Kidney epithelial cell (primary cell): Measurements from ENCODE around the gene SPACA5. TPM values are rescaled to one million over a fixed set of nuclear protein-coding genes. Genes with fewer than 3 reads are reported as not detected.
"Not testable (repeated sequence)": the region's sequence is repeated elsewhere in the genome, so short reads cannot be mapped to it uniquely, and the experiment has no call there.

Experiments used
- DNase-seq: peaks from one replicate; pipeline ENCODE4 v3.0.0-alpha.2; 2010; ENCODE audit warnings: low read depth
- H3K27me3 ChIP-seq: 2 replicates; pipeline ENCODE4 v1.6.0; 2011; ENCODE audit warnings: low read length; ENCODE audit not compliant: control insufficient read depth, insufficient read depth
- H3K36me3 ChIP-seq: 2 replicates; pipeline ENCODE4 v1.5.1; 2011; ENCODE audit warnings: low read length; ENCODE audit not compliant: control insufficient read depth, insufficient read depth
- H3K4me3 ChIP-seq: 2 replicates; pipeline ENCODE4 v1.5.1; 2011; ENCODE audit warnings: low read depth, mild to moderate bottlenecking, control low read depth, low read length
- CTCF ChIP-seq: IDR thresholded peaks from 2 replicates; pipeline ENCODE4 v1.5.1; 2011; ENCODE audit warnings: mild to moderate bottlenecking, moderate library complexity, low read length, control low read depth, inconsistent platforms; ENCODE audit not compliant: insufficient read depth, poor library complexity, severe bottlenecking
- total RNA-seq: library from RNA; depleted of rRNA; stranded (reverse); fragments of >200 nt; gene quantifications from 2 replicates; pipeline ENCODE4 v1.2.3, GENCODE V29; 2015

SPACA5 gene
- total RNA-seq, result not detected in 2 replicates

GRCh38 chrX:48006688-48007087 is at the start of gene SPACA5:
SPACA5 (plus strand) TSS chrX:48006988; CDS start chrX:48007803, 815 bp downstream.
- H3K36me3 ChIP-seq, H3K4me3 ChIP-seq, H3K27me3 ChIP-seq, DNase-seq: not testable (repeated sequence)

GRCh38 chrX:47958206-47958605 is 48.6 kb upstream of the SPACA5 start:
- H3K4me3 ChIP-seq, DNase-seq, H3K36me3 ChIP-seq, H3K27me3 ChIP-seq: not testable (repeated sequence)

GRCh38 chrX:47958761-47959342 is 47.9 kb upstream of the SPACA5 start:
- DNase-seq, result no peak
- no peak for TF ChIP-seq CTCF
- Histone ChIP-seq H3K27me3 (no peaks in the 10 kb centered on the region), H3K4me3 (no peak overlapping the region), H3K36me3 (no peaks in the 10 kb centered on the region)

- no peak for TF ChIP-seq CTCF
- Histone ChIP-seq H3K27me3 (no peaks in the 10 kb centered on the region), H3K4me3 (no peak overlapping the region), H3K36me3 (no peaks in the 10 kb centered on the region)
- DNase-seq, result no peak
Observed at GRCh38 chrX:47960406-47960805, 46.4 kb upstream of the SPACA5 start.

DNA sequence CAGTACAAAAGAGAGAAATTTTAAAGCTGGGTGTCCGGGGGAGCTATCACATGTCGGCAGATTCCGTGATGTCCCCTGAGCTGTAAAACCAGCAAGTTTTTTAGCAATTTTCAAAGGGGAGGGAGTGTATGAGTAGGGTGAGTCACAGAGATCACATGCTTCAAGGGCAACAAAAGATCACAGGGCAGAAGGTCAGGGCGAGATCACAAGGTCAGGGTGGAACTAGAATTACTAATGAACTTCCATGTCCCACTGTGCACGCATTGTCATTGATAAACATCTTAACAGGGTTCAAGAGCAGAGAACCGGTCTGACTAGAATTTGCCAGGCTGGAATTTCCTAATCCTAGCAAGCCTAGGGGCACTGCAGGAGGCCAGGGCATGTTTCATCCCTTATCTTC is 45.0 kb upstream of the SPACA5 start:
- H3K4me3 ChIP-seq, H3K27me3 ChIP-seq, DNase-seq: not testable (repeated sequence)

GRCh38 chrX:47965526-47965925 is 41.3 kb upstream of the SPACA5 start:
- not testable (repeated sequence) for H3K36me3 ChIP-seq, H3K27me3 ChIP-seq, H3K4me3 ChIP-seq, DNase-seq

More for the DNA sequence above, 45.0 kb upstream of the SPACA5 start:
- H3K36me3 ChIP-seq, result not testable (repeated sequence)

DNA sequence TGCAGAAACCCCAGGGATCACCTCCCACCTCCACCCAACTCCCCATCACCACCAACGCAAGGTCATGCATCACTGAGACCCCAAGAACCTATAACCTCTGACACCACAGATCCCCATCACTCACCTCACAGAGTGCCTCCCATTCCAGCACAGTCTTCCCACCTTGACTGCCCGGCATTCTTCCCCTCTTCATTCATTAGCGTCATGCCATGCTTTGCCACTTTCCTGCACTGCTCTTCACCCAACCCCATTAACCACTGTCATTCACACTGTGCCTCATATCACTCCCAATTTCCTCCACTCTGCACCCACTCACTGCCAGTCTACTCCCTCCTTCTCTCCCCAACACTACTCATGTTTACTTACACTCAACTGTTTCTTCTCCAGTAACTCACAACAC is 33.6 kb upstream of the SPACA5 start:
- TF ChIP-seq CTCF, result no peak
- Histone ChIP-seq H3K36me3 (peaks cover 3% of the 10 kb centered on the region), H3K27me3 (no peaks in the 10 kb centered on the region), H3K4me3 (no peak overlapping the region)
- no peak for DNase-seq

DNA sequence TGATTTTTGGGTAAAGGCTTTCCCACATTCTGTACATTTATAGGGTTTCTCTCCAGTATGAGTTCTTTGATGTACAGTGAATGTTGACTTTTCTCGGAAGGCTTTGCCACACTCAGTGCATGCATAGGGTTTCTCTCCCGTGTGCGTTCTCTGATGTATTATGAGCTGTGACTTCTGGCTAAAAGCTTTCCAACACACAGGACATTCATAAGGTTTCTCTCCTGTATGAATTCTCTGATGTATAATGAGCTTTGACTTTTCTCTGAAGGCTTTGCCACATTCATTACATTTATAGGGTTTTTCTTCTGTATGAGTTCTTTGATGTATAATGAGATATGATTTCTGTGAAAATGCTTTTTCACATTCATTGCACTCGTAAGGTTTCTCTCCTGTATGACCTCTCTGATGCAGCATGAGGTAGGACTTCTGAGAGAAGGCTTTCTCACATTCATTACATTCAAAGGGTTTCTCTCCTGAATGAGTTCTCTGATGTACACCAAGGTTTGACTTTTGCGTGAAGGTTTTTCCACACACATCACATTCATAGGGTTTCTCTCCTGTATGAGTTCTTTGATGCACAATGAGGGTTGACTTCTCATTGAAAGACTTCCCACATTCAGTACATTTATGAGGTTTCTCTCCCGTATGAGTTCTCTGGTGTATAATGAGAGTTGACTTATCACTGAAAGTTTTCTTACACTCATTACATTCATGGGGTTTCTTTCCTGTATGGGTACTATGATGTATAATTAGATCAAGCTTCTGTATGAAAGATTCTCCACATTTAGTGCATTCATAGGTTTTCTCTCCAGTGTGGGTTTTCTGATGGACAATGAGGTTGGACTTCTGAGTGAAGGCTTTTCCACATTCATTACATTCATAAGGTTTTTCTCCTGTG is 30.3 kb upstream of the SPACA5 start:
- TF ChIP-seq CTCF, result no peak
- DNase-seq, result no peak
- peaks cover 3% of the 10 kb centered on the region for H3K36me3 ChIP-seq
- H3K4me3 ChIP-seq, result no peak overlapping the region
- no peaks in the 10 kb centered on the region for H3K27me3 ChIP-seq
